Midbrain (tissue), 1 donor: ENCODE results near the gene UCHL1.
A peak's percentile ranks its signal among the peaks of the same experiment; 100 is the strongest.
"Not testable (repeated sequence)": the region's sequence is repeated elsewhere in the genome, so short reads cannot be mapped to it uniquely, and the experiment has no call there.

Experiments
- DNase-seq: peaks from one replicate; lab custom pipeline; 2025; lab: John Stamatoyannopoulos, UW

Gene UCHL1

DNA sequence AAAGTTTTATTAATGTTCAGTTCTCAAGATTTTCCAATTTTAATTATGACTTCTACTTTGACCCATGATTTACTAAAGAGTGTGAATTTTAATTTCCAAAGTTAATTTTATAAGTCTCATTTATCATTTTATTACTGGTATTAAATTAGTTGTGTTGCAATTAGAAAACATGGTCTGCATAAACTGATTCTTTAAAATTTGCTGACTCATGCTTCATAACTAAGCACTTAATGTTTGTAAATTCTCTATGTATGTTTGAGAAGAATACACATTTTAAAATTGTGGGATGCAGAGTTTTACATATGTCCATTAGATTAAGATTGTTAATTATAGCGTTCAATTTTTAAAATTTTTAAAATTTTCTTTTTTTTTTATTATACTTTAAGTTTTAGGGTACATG lies 20.2 kb upstream of the UCHL1 start:
- no peak for DNase-seq

DNA sequence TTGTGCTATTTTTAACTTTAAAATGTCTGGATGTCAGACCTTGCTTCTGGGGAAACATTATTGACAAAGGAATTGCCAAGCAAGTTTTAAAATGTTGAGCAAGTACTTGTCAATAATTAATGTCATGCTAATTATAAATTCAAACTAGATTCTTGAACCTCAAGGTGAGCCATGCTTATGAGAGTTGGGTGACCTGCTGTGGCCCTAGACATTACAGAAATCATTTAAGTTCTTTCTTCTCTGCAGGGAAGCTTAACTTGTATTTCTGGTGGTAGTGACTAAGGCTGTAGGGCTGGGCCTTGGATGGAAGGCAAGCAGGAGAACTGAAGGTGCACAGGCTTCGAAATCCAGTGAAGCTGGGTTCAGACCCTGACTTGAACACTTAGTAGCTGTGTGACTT lies 14.8 kb upstream of the UCHL1 start:
- no peak for DNase-seq

DNA sequence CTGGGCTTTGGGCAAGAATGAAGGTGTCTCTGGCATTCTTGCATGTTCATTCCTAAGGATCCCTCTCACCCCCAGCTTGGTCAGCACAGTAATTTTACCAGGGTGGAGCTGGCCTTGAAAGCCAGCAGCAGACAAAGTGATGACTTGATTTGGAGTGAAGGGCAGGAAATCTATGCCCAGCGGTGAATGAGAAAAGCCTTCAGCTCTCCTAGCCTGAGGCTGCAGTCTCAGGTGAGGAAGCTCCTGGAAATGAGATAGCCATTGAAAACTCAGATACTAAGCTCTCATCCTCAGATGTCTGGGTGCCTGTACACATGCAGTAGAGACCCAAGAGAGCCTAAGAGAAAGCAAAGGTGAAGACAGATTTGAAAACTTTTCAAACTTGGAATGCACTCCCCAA lies 10.7 kb upstream of the UCHL1 start:
- no peak for DNase-seq

DNA sequence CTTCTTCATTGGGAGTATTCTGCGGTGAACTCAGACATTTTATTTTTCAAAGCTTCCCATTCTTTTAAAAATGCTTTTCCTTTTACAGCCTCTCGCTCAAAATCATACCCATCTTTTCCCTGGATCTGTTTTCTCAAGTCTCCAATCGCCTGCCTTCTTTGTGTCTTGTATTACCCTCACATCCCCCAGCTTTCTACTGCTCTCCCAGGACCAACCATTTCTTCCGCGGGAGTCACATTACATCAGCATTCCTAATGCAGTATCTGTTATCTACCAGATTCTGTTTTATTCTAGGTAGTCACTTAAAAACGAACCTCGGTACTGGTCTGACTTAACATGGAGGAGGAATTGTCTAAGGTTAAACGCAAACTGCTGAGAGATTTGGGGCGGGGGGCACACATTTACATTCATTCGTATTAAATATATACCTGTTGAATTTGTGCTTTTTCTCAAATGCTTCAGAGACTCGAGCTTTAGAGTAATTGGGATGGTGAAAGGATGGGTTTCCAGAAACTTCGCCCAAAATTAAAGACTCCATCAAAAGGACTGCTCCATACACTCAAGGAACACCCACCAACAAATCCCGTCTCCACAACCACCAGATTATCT lies 493 bp upstream of the UCHL1 start:
- no peak for DNase-seq

DNA sequence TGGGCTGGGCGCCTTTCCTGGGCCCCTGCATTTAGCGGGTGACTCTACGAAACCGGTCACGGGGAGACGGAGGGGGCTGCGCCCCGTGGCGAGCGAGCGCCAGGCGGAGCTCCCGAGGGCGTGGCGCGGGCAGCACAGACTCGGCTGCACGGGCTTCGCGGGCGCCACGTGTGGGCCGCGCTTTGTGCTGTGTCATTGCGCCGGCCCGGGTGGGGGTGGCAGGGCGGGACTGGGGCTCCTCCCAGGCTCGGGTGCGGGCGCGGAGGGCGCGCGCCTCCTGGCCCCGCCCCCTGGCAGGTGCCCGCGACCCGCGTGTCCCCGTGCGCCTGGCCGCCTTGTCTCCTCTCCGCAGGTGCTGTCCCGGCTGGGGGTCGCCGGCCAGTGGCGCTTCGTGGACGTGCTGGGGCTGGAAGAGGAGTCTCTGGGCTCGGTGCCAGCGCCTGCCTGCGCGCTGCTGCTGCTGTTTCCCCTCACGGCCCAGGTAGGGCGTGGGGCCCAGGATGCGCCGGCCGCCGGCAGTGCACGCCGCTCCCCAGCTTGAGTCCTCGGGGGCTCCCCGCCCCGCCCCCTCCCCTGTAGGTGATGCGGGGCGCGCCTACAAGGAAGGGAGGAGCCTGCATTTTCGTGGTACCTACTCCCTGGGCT lies 651 bp downstream of the UCHL1 start:
- peak; percentile 21 for DNase-seq

DNA sequence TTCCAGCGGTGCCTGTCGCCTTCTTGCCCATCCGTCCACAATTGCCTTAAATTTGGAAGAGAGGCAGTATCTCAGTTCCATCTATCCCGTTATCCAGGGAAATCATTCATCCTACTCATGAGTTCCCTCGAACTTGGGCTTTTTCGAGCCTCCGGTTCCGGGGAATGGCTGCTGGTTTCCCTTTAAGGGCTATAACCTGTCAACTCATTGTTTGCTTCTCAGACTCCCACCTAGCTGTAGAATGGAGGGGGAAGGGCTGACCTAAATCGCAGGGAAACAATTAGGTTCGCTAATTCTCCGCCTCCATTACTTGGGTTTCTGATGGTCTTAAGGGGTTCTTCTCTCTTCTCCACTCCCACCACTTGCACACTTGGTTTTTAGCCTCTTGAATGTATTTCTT lies 1.2 kb downstream of the UCHL1 start:
- no peak for DNase-seq

DNA sequence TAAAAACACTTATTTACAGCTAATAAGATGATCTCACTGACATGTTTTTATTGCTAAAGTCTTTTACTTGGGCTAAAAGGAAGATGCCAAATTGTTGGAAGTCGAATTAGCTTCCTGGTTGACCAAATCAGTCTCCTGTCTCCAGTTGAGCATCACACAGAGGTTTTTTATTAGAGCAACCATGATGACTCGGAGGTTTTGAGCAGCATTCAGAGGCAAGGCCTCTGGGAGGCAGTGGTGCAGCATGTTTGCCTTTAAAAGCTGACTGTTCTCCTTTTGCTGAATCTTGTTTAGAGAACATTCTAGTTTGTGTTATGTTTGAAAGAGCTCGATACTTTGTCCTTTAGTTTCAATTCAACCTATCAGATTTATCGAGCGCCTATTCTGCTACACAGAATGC lies 2.1 kb downstream of the UCHL1 start:
- DNase-seq: peak; percentile 82

DNA sequence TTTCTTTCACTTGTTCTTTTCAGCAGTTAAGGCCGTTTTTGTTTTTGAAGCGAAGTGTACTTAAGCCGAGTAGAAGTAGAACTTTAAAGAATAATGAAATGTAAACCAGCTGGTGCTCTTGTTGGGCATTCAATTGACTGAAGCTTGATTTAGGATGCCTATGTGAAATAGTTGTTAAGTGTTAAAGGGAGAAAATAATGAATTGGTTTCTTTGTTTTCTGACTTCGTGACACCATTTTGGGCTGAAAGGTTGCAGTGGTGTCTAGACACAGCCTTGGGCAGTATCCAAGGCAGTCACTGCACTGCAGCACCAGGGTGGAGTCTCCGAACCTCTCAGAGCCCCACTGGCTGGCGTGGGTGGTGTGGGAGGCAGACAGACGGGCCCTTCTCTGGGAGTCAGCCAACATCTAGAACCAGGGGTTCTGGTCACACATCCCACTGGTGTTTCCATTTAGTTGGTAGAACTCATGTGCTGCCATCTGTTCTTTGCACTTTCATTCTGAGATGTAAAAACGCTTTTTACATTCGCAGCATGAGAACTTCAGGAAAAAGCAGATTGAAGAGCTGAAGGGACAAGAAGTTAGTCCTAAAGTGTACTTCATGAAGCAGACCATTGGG lies 3.5 kb downstream of the UCHL1 start:
- DNase-seq: no peak

DNA sequence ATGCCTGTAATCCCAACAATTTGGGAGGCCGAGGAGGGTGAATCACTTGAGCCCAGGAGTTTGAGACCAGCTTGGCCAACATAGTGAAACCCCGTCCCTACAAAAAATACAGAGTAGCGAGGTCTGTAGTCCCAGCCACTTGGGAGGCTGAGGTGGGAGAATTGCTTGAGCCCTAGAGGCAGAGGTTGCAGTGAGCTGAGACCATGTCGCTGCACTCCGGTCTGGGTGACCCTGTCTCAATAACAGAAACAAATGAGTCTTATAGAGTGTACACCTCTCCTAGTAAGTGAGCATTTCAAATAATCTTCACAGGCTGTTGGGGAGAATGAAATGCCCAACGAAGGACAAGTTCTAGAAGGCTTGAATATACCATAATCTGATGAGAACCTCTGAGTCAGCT lies 5.5 kb downstream of the UCHL1 start:
- DNase-seq: no peak

DNA sequence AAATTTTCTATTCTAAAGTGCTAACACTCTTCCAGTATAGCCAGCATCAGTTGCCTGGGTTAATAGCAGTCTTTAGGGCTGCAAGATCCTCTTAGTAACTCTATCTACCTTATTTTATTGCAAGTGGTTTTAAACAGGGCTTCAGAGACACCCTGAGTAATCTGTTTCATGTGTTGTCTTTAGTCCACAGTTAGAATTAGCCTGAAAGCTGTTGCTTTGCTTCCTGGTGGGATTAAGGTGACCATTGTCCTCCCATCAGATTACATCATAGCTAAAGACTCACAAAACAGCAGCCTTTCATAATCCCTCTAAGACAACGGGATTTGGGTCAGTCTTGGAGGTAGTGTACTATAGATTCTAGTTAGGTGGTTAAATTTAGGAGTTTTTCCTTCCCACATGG lies 7.5 kb downstream of the UCHL1 start:
- DNase-seq: no peak

DNA sequence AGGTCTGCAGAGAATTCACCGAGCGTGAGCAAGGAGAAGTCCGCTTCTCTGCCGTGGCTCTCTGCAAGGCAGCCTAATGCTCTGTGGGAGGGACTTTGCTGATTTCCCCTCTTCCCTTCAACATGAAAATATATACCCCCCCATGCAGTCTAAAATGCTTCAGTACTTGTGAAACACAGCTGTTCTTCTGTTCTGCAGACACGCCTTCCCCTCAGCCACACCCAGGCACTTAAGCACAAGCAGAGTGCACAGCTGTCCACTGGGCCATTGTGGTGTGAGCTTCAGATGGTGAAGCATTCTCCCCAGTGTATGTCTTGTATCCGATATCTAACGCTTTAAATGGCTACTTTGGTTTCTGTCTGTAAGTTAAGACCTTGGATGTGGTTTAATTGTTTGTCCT lies 11.3 kb downstream of the UCHL1 start:
- no peak for DNase-seq

DNA sequence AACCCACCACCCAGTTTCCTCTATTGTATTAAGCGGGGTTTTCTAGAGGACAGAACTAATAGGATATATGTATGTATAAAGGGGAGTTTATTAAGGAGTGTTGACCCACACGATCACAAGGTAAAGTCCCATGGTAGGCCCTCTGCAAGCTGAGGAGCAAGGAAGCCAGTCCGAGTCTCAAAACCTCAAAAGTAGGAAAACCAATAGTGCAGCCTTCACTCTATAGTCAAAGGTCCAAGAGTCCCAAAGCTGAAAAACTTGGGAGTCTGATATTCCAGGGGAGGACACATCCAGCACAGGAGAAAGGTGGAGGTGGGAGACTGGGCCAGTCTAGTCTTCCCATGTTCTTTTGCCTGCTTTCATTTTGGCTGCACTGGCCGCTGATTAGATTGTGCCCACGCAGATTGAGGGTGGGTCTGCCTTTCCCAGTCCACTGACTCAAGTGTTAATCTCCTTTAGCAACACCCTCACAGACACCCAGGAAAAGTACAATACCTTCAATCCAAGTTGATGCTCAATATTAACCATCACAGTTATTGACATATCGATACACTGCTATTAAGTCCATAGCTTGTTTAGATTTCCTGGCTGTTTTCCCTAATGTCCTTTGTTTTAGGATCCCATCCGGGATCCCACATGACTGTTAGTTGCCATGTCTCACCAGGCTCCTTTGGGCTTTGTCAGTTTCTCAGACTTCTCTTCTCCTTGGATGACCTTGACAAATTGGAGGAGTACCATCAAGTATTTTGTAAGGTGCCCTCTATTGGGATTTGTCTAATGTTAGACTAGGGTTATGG lies 12.2 kb downstream of the UCHL1 start:
- DNase-seq: no peak

DNA sequence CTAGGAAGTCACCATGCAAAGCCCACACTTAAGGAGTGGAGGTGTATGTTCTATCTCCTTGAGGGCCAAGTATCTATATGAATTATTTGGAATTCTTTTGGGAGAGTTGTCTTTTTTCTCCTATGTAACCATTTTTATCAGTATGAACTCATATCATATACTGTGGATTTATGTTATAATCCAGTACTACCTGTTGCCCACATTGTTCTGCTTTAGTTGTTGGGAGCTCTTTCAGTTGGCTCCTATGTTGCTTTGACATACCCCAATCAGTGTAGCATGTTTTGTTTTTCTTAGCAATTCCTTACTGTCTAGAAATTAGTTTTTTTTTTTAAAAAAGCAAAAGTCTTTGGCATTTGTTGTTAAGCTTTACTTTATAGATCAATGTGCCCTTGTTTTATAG lies 13.0 kb downstream of the UCHL1 start:
- no peak for DNase-seq

DNA sequence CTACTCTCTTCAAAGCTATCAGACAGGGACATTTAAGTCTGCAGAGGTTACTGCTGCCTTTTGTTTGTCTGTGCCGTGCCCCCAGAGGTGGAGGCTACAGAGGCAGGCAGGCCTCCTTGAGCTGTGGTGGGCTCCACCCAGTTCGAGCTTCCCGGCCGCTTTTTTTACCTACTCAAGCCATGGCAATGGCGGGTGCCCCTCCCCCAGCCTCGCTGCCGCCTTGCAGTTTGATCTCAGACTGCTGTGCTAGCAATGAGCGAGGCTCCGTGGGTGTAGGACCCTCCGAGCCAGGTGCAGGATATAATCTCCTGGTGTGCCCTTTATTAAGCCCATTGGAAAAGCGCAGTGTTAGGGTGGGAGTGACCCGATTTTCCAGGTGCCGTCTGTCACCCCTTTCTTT lies 19.2 kb downstream of the UCHL1 start:
- not testable (repeated sequence) for DNase-seq

DNA sequence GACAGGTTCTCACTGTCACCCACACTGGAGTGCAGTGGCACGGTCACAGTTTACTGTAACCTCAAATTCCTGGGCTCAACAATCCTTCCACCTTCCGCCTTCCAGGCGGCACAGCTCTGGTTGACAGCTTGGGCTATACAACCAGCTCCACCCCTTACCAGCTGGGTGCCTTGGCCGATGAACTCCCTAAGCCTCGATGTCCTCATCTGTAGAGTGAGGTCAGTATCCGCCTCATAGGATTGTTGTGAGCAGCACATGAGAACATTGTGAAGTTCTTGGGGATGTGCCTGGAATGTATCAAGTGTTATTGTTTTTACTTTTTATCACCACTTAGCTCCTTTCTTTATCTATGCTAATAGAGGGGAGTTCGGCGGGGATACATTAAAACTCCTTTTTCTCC lies 23.3 kb downstream of the UCHL1 start:
- no peak for DNase-seq

DNA sequence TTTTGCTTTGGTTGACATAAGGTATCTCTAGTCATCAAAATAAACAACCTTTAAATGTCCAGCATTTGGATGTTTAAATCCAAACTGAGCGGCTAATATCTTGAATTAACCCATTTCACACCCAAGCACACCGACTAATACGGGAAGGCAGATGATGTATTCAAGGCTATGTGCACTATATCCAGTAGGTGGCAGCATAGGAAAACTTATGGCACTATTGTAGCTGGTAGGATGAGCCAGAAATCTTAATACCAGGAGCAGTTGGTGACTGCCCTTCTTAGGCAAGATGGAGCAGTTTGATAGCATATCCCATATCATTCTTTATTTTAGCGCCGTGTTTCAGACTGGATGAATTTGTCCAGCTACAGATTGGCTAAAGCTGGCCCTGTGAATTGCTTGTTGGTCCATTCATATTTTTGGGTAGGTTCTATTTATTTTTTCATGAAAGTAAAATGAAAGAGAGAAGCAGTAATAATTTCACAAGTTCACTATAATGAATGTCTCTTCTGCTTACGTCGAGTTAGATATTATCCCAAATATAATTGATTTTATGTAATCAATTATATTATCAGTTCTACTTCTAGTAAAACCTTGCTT lies 24.4 kb downstream of the UCHL1 start:
- DNase-seq: peak; percentile 83

DNA sequence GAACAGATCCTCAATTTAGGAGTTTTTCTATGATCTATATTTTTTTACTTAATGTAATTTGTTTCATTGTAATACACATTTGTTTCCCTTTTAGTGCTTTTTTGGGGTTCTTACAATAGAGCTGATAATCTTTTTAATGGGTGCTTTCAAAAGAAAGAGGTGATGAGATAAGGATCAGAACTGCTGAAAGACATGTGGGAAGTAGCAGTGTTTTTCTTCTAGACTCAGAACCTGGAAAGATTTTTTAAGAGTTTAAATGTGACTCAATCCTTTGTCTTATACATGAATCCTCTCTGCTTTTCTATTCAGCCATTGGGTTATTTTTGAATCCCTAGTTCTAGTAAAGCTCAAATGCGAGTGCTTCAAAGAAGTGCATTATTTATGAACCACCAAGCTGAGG lies 25.6 kb downstream of the UCHL1 start:
- no peak for DNase-seq

DNA sequence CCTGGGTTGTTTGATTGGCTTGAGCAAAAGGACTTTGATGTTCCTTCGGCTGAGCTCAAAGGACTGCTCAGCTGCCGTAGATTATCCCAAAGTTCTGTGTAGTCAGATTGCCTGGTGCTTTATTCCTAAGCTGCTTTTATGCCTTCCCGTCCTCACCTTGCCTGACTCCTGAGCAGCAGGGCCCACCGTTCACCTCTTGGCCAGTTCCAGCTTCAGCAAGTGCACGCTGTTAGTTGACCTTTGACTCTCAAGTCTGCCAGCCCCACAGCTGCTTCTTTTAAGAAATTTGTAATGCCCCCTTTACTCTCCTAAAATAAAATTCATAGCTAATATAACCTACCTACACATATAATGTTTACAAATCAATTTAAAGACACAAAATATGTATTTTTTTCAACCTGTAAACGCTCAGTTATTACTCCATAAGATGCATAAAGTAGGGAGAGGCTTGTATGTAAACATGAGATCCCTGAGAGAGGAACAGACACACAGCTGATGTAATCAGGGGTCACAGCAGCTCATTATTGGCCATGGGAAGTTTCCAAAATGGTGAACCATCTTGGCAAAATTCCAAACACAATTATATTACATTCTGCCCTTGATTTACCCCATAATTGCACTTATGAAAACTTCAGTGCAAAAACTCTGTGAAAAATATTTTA lies 28.6 kb downstream of the UCHL1 start:
- no peak for DNase-seq

DNA sequence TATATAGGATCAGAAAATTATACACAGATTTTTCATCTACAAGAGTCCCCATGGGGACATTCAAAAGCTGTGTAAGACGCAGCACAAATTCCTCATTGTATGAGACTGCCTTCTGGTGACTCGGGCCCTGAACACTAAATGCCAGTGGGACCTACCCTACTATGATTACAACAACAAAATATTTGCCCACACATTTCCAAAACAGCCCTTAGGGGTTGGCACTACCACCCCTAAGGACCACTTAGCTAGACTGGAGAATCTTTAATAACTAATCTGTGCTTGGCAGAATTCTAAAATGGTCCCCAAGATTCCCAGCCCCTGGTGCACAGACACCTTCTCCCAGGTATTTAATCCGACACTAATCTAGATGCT lies 29.1 kb downstream of the UCHL1 start:
- no peak for DNase-seq

DNA sequence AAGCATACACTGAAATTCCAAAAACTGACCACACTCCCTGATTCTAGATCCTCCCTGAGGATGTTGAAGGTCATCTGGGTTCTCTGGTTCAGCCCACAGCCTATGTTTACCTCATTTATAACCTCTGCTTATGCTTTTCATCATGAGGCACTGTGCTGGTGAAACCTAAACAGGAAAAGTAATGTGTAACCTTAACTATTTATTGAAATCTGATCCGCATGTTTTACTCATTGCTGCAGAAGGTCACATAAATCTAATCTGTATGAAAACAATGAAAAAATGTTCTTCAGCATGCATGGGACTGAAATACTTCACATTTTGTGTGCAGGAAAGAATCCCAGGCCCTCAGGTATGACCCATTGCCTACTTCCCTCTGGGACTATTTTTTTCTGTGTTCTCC lies 30.3 kb downstream of the UCHL1 start:
- no peak for DNase-seq

DNA sequence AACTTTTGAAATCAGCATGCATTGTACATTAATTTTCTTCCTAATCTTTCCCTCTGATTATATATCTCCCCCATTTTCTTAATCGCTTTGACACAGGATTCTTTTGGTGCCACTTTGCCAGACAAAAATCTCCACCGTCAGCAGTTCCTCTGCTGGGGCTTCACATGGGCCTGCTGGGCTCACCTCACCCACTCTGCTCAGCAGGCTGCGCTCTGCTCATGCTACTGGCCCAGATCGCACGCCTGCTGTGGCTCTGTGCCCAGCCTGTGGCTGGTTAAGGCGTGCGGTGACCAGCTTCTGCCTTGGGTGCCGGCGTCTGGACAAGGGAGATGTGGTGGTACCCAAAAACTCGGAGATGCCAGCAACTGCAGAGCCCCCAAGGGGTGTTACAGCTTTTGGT lies 31.1 kb downstream of the UCHL1 start:
- no peak for DNase-seq

DNA sequence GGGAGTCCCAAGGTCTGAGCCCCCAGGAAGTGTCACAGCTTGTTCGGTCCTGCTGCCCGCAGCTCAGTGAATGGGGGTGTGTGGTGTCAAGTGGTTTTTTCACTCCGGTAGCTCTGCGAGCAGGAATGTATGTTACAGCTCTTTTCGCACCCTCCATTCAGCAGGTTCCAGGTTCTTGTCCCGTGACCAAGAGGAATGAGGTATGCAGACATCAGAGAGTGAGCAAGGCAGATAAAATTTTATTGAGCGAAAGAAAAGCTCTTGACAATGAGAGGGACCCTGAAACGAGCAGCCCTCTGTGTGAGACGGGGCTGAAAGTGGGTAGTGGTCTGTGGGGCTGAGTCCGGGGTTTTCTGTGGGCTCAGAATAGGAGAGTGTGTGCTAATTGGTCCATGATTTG lies 31.5 kb downstream of the UCHL1 start:
- no peak for DNase-seq
